GM21529 (cell line): ENCODE data around the gene TCEA3.

Source experiments
- ATAC-seq: cut with Tn5 transposase; IDR thresholded peaks from one replicate; pipeline ENCODE4 v1.9.1; 2021; ENCODE audit not compliant: unreplicated experiment

Gene TCEA3

DNA sequence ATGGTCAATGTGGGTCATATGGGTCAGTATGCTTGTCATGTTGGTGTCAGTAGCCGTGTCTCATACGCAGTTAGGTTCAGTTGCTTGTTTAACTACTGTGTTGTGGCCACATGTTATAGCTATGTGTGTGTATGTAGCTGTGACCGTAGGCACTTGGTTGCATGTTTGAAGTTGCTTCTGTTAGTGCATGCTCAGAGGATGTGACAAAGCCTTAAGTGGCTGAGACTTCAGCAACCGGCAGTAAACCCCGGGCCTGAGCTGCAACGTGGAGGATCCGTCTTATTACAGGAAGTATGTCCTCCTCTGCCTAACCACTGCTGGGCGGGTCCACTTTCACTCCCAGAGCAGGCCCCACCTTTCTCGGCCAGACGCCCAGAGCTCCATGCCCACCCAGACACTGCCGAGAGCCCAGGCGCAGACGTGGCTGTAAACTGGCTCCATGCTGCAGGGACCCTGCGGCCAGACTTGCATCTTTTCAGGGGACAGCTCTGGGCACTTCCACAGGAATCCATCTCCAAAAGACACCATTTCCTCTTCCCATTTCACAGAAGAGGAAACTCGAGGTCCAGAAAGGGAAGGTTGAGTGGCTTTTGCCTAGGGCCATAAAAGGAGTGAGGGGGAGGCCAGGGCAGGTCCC, 2.2 kb downstream of the TCEA3 start:
- ATAC-seq, result no peak

DNA sequence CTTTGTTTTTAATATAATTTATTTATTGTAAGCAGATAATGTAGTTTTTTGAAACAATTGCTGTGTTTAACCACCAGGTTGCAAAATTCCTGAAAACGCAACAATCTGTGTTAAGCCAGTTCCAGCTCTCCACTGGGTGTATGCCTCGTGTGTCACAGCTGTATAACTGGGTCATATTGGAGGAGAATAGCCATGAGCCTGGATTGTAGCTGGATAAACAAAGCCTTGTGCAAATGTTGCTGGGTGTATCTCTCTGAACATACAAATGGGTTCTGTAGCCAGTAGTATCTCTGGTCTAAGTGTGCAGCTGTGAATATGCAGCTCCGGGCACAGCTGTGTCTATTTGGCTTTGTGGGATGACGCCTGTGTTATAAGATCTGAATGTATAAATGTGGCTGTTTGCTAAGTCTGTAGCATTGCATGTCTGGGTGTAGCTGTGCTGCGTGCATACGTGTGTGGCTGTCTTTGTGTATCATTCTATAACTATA, 2.8 kb downstream of the TCEA3 start:
- ATAC-seq, result no peak

DNA sequence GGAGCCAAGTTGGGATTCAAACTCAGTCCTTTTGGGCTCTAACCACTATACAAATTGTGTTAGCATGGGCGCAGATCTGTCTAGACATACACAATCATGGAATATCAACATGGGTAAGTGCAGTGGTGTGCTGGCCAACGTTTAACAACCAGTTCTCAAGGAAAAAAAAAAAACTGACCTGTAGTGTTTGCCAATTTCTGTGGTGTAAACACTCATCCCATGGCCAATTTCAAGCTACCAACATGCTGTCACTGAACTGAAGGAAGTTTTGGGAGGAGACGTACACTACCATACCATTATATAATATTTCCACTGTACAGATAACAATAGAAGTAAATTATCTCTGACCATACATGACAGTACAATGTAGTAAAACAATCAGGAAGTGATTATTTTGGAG, 3.2 kb downstream of the TCEA3 start:
- no peak for ATAC-seq

DNA sequence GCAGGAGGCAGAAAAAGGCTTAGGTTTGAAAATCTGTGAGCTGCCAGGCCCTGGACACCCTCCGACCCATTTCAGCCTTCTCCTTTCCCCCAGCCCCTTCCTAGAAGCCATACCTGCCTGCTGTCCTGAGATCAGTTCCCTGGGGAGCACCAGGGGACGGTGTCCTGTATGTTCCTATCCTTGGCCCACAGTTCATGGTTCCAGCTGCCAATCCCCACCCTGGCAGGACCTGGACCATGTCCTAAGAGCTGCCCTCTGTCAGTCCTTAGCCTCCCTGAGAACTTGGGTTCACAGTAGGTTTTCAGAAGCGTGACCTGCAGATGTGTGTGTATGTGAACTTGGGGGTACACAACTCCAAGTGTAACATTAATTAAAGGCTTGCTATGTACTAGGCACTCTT, 3.8 kb downstream of the TCEA3 start:
- ATAC-seq, result no peak

DNA sequence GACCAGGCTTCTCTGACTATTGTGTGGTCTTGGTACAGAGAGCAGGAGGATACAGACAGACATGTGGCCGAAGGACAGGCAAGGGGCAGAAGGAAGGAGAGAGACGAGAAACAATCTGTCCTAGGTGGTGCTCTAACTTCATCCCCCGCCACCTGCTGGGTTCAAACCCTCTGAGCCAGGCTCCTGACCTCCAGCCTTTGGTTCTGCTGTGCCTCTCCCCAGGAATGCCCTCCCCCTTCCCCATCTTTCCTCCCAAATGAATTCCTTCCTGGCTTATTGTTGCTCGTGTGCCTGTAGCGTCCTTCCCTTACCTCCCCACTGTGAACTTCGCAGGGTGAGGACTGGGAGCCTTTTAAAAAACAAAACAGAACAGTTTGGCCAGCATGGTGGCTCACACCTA, 5.4 kb downstream of the TCEA3 start:
- ATAC-seq, result no peak

DNA sequence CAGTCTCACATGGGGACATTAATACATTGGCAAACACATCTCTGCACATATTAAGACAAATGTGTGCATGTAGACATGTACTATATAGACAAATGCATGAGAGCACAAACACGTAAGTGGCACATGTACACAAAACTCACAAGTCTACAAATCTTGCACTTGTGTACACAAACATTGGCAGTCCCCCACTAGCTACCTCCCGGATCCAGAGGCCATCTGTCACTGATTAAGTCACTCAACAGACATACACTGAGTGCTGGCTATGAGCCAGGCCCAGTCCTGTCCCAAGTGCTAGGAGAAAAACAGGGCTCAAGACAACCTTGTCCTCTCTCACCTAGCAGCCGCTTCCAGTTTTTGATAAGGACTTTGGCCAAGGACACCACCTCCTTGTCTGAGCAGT, 7.0 kb downstream of the TCEA3 start:
- ATAC-seq, result no peak

DNA sequence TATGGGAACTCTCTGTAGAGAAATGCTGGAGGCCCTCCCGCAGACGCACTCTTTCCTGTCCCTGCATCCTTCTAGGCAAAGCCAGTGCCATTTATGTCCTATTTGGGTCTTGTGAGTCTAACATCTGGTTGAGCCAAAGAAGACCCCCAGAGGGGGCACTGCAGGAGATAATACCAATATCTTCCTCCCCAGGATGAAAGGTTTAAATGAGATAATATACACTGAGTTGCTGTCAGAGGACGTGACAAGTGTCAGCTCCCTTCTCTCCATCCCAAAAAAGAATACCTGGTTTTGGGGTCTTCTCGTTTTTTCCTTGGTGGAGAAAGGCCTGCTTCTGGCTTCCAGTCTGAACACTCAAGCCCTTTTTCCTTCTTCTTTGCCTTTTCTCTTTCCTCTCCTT, 7.6 kb downstream of the TCEA3 start:
- no peak for ATAC-seq

DNA sequence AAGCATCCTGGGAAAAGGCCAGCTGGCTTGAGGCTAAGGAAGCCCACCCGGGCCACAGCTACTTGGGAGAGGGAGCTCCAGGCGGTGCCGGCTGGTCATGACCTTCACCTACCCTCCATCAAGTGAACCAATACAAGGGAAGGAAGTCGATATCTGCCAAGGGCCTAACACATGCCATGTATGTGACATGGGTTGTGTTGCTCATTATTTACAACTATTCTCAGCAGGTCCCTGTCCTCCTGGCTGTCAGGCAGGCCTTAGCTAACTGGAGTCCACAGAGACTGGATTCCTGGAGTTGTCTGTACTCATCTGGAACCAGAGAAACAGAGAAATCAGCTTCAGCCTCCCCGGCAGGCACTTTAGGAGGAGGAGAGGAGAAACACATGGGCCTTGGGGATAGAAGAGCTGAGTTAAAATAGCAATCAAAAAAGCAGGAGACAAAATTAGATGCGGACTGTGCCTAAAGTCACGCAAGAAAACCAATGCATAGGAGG, 15.7 kb downstream of the TCEA3 start:
- no peak for ATAC-seq

DNA sequence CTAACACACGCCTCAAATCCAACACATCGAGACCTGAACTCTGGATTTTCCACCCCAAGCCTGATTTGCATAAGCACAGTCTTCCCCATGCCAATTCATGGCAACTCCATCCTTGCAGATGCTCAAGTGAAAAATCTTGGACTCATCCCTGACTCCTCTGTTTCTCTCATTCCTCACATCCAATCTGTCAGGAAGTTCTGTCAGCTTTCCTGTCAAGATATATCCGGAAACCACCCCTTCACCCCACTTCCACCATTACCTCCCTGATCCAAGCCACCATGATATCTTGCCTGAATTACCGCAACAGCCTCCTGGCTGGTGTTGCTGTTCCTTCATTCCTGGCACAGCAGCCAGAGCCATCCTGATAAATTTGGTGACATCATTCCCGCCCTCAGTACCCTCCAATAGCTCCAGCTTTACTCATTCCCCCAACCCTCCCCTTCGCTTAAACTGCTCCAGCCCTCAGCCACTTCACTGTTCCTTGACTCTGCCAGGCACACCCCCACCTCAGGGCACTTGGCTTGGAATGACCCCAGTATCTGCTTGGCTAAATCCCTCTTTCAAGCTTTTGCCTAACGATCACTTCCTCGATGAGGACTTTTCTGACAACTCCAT, 17.4 kb downstream of the TCEA3 start:
- ATAC-seq, result no peak

DNA sequence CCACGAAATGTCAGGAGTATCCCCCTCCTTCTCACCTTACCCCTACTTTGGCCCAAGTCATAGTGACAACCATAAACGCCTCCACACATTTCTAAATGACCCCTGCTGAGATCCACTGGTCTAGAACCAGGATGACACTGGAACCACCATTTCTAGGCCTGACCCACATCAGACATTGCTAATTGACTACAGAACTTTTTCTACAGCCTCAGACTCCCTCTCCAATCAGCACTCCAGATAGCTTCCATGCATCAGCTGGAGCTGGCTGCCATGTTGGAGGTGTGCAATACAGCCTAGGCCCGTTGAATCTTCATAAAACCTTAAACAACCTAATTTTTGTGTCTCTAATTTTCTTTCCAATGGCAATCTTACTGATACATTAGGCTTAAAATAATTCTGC, 18.6 kb downstream of the TCEA3 start:
- ATAC-seq, result no peak

DNA sequence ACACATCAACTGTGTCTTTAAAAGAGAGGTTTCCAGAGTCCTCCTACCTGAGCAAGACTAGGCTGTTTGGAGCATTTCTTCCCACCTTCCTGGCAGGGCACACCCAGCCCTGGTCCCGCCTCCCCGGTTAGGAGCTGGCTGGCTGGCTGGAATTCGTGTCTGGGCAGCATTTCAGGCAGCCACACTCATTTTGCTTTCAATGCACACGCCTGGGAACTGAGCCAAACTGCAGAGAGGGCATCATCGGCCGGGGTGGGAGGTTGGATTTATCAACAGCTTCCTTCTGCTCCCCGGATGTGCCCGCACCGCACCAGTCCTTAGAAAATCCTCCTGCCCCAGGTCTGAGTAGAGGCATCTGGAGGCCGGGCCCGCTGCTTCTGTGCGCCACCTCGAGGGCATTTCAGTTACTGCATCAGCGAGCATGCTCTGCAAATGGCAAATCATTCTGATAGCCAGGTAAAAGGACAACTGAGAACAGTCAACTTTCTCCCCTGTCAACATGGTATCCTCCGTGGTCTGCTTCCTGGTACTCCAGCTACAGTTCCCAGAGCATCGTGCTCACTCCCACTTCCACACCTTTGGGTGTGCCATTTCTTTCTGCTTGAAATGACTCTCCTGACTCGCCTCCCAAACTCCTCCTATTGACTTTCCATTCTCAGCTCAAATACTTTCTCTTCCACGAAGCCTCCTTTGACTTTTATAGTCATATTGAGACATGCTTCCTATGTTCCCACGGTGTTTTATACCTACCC, 20.6 kb downstream of the TCEA3 start:
- no peak for ATAC-seq

DNA sequence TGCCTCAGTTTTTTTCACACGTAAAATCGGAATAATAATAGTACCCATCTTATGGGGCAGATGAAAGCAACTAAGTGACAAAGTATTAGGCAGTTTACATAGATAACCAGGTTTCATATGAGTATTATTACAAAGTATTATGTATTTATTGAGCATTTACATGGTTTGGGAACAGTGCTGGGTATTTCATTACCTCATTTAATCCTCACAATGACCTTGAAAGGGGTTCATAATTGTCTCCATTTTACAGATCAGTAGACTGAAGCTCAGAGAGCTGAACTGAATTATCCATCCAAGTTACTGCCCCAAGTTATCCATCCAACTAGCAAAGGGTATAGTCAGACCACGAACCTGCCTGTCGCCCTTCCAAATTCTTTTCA, 21.2 kb downstream of the TCEA3 start:
- no peak for ATAC-seq

DNA sequence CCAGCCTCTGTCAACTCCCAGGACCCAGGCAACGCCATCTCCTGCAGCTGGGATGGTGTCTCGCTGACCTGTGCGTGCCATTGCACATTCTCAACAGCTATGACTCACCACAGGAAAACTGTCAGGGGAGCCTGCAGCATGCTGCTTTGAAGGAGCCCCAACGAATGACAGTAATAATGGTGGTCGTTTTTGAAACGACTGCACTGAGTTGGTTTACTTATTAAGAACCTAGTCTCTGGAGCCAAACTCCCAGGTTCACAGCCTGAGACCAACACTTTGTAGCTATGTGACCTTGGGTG, 21.6 kb downstream of the TCEA3 start:
- no peak for ATAC-seq

DNA sequence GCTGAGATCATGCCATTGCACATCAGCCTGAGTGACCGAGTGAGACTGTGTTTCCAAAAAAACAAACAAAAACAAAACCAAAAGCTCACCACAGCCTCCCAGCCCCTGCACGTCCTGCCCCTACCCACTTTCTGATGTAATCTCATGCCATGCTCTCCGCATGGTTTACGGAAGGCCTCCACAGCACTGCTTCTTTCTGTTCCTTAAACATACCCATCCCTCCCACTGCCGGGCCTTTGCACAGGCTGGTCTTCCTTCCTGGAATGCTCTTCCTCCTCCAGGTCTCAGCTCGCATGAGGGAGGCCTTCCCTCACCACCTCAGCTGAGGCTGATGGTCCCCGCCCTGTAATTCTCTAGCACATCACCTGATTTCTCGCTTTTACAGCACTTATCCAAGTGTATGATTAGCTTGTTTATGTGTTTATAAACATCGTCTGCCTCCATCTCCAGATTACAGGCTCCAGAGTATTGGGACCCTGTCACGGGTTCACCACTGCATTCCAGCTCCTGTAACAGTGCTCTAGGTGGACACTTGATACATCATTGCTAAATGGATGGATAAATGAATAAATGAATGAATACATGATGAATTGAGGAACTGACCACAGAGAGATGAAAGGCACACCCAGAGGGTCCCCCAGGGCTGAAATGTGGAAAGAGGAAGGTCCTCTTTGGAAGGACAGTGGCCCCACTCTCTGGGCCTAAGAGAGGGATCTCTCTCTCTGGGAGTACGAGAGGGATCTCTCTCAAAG, 22.1 kb downstream of the TCEA3 start:
- no peak for ATAC-seq

DNA sequence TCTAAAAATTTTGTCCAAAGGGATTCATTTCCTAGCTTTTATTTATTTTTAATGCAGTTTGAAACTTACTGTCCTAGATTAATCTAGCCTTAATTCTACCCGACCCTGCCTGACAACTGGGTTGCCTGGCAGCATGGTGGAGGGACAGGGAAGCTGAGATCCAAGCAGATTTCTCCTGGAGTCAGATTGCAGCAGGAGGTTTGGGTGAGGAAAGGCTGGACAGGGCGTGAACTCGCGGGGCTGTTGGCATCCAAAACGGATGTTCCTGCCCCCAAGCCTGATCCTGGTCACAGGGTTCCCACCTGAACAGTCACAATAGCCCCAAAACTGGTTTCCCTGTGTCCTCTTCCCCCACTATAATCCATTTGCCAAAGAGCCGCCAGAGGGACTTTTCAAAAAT, 23.2 kb downstream of the TCEA3 start:
- ATAC-seq, result no peak

DNA sequence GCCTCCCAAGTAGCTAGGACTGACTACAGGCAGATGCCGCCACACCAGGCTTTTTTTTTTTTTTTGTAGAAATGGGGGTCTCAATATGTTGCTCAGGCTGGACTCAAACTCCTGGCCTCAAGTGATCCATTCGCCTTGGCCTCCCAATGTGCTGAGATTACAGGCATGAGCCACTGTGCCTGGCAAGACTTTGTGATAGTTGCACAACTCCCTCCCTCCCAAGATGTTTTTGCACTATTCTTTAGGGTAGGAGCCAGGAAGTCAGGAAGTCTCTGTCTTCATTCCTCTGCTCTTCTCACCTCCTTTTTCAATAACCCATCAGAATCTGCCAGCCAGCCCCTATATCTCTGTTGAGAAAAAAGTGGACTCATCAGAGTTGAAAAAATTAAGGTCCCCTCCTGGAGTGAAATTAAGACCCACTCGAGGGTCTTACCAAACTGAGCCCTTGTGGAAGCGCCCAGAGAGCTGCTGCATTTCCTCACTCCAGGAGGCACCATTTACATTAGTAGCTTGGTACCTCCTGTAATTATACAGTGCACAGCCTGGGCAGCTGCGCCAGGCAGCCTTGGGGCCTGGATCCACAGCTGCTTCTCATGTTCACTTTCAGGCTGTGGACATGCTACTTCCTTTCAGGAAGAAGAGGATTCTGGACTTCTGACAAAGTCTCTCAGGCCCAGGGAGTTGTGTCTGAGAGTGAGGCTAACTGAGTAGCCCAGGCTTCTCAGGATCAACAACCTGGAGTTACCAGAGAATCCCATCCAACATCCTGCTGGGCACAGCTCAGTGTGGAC, 24.0 kb downstream of the TCEA3 start:
- no peak for ATAC-seq

DNA sequence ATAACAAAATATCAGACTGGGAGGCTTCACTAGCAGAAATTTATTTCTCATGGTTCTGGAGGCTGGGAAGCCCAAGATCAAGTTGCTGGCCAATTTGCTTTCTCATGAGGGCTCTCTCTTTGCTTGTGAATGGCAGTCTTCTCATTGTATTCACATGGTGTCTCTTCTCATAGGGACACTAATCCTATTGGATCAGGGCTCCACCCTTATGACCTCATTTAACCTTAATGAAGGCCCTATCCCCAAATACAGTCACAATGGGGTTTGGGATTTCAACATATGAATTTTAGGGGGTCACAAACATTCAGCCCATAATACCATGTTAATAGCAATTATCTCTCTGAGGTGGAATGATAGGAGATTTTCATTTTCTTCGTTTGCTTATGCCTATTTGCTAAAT, 25.3 kb downstream of the TCEA3 start:
- no peak for ATAC-seq

DNA sequence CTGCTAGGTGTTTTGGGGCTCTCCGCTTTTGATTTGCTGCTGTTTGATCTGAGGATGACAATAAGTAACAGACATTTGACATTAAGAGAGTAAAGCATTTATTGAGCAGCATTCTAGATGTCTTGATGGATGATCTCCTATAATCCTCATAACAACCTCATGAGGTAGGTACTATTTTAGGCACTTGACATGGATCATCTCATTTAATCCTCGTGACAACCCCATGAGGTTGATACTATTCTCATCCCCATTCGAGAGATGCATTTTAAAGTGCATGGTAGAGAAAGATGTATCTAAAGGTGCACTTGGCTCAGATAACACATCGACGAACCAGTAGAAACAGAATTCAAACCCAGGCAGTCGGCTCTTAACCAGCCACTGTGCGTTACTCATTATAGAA, 26.6 kb downstream of the TCEA3 start:
- no peak for ATAC-seq

DNA sequence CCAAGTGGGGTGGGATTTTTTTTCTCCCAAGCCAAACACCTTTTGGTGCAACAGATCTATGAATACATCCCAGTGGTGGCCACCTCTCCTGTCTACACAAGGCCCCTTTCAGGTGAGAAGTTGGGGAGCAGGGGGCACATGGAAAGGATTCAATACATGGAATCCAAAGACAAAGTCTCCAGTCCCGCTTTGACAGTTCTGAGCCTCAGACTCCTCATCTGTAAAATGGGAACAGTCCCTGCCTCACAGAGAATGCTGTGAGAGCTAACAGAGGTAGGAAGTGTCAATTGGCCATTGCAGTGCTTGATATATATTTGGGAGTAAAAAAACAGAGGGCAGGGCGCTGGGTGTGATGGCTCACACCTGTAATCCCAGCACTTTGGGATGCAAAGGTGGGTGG, 28.2 kb downstream of the TCEA3 start:
- ATAC-seq, result no peak

DNA sequence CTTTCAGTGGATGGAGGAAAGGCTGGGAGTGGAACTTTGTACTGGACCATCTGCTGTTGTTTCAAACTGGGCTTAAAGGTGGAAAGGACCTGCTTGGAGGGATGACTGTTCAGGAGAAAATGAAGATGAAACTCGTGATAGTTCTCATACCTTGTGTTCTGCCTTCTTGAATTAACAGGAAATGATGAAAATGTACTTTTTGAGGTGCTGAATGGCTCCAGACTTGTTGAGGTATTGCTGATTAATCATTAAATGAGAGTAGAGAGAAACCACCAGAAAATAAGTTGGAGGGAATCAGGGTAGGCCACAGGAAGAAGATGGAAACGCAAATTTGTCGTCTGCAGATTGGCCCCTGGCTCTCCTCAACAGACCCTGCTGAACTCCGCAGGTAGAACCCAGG, 28.7 kb downstream of the TCEA3 start:
- ATAC-seq, result no peak

DNA sequence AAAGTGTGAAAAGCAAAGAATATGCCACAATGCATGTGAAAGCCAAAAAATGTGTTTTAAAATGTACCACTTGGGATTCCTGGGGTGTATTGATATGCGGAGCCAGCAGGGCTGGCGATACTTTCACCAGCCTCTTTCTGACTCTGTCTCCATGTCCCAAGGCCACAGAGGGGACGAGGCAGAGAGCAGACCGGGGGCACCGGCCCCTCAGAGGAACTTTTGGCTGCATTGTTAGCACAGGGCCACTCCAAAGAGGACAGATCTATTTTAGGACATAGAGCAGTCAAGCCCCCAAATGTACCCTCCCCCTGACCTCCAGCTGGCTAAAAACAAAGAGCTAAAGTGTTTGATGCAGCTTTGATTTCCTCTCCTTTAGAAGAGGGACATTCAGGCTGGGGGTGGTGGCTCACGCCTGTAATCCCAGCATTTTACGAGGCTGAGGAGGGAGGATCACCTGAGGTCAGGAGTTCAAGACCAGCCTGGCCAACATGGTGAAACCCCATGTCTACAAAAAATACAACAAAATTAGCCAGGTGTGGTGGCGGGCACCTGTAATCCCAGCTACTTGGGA, 29.3 kb downstream of the TCEA3 start:
- ATAC-seq, result no peak
